Neural cell (in vitro differentiated cells): ENCODE data around the gene SMTNL1. TPM values are rescaled to one million over a fixed set of nuclear protein-coding genes. Genes with fewer than 3 reads are reported as not detected.

Experiments
- H2AFZ ChIP-seq: fragments of 200-600, 300-800 bp; sonication (generic), shearing (Covaris generic); 2 replicates; pipeline ENCODE4 v1.6.0; 2014; ENCODE audit warnings: low read depth, mild to moderate bottlenecking, antibody characterized with exemption, low read length, moderate library complexity
- H3F3A ChIP-seq: fragments of 200-600 bp; shearing (Covaris generic); 2 replicates; pipeline ENCODE4 v1.6.1; 2016; ENCODE audit warnings: mild to moderate bottlenecking, moderate library complexity, mixed read lengths, antibody characterized with exemption, low read length; ENCODE audit not compliant: insufficient read depth, poor library complexity, severe bottlenecking
- H3K27ac ChIP-seq: fragments of 200-600, 300-800 bp; sonication (generic), shearing (Covaris generic); 2 replicates; pipeline ENCODE4 v1.5.1; 2014; ENCODE audit warnings: mild to moderate bottlenecking, low read length, moderate library complexity
- H3K27me3 ChIP-seq: fragments of 300-800, 200-600 bp; sonication (generic), shearing (Covaris generic); 2 replicates; pipeline ENCODE4 v1.6.0; 2014; ENCODE audit warnings: mild to moderate bottlenecking, low read depth, low read length, moderate library complexity; ENCODE audit not compliant: insufficient read depth
- H3K36me3 ChIP-seq: fragments of 300-800, 200-600 bp; sonication (generic), shearing (Covaris generic); 2 replicates; pipeline ENCODE4 v1.5.1; 2014; ENCODE audit warnings: mild to moderate bottlenecking, antibody characterized with exemption, low read length, moderate library complexity; ENCODE audit not compliant: insufficient read depth
- H3K4me2 ChIP-seq: fragments of 300-800, 200-600 bp; sonication (generic), shearing (Covaris generic); 2 replicates; pipeline ENCODE4 v1.6.0; 2014; ENCODE audit warnings: mild to moderate bottlenecking, low read length
- H3K4me3 ChIP-seq: fragments of 300-800, 200-600 bp; sonication (generic), shearing (Covaris generic); 2 replicates; pipeline ENCODE4 v1.5.1; 2014; ENCODE audit warnings: mild to moderate bottlenecking, low read length, moderate library complexity
- H3K79me2 ChIP-seq: fragments of 200-600 bp; shearing (Covaris generic); replicated peaks from 2 replicates; pipeline ENCODE4 v1.6.0; 2014; ENCODE audit warnings: mild to moderate bottlenecking, low read length, moderate library complexity; ENCODE audit not compliant: insufficient read depth
- H3K9ac ChIP-seq: fragments of 300-800, 200-600 bp; sonication (generic), shearing (Covaris generic); 2 replicates; pipeline ENCODE4 v1.6.1; 2016; ENCODE audit warnings: mild to moderate bottlenecking, low read length, mixed read lengths
- H3K9me2 ChIP-seq: fragments of 200-600 bp; shearing (Covaris generic); 2 replicates; pipeline ENCODE4 v1.6.1; 2016; ENCODE audit warnings: mild to moderate bottlenecking, low read length, mixed read lengths; ENCODE audit not compliant: insufficient read depth
- H3K9me3 ChIP-seq: fragments of 200-600, 300-800 bp; sonication (generic), shearing (Covaris generic); 2 replicates; pipeline ENCODE4 v1.6.1; 2016; ENCODE audit warnings: mild to moderate bottlenecking, mixed run types, low read length, moderate library complexity, mixed read lengths
- H4K20me1 ChIP-seq: fragments of 200-600 bp; shearing (Covaris generic); 2 replicates; pipeline ENCODE4 v1.6.1; 2016; ENCODE audit warnings: mild to moderate bottlenecking, mixed run types; ENCODE audit not compliant: insufficient read depth
- EP300 ChIP-seq: fragments of 450-650 bp; conservative IDR thresholded peaks from 2 replicates; pipeline ENCODE4 v1.6.1; 2014; ENCODE audit warnings: antibody characterized with exemption, mild to moderate bottlenecking, moderate library complexity; ENCODE audit not compliant: poor library complexity, severe bottlenecking
- EZH2 ChIP-seq: fragments of 200-600, 300-800 bp; shearing (Covaris generic), sonication (generic); IDR thresholded peaks from 2 replicates; pipeline ENCODE4 v1.6.1; 2014; ENCODE audit warnings: antibody characterized with exemption, low read length, borderline replicate concordance, mild to moderate bottlenecking; ENCODE audit not compliant: insufficient read depth, poor library complexity, severe bottlenecking
- MXI1 ChIP-seq: fragments of 450-650 bp; conservative IDR thresholded peaks from 2 replicates; pipeline ENCODE4 v1.6.1; 2014; ENCODE audit warnings: antibody characterized with exemption, mild to moderate bottlenecking; ENCODE audit not compliant: poor library complexity, severe bottlenecking
- POLR2AphosphoS5 ChIP-seq: IDR thresholded peaks from 2 replicates; pipeline ENCODE4 v1.6.1; 2012
- RAD21 ChIP-seq: fragments of 450-650 bp; conservative IDR thresholded peaks from 2 replicates; pipeline ENCODE4 v1.6.1; 2014; ENCODE audit warnings: antibody characterized with exemption, mild to moderate bottlenecking, moderate library complexity
- SMC3 ChIP-seq: fragments of 450-650 bp; conservative IDR thresholded peaks from 2 replicates; pipeline ENCODE4 v1.6.1; 2014; ENCODE audit warnings: antibody characterized with exemption, mild to moderate bottlenecking, moderate library complexity; ENCODE audit not compliant: poor library complexity
- TAF1 ChIP-seq: IDR thresholded peaks from 2 replicates; pipeline ENCODE4 v1.6.1; 2012; ENCODE audit warnings: low read depth
- polyA plus RNA-seq: library from polyadenylated mRNA; depleted of rRNA; stranded (reverse); fragments of >200 nt; gene quantifications from 2 replicates; pipeline ENCODE4 v1.2.3, GENCODE V29; 2014
- TF ChIP-seq, protein P1 (sequence below): fragments of 450-650 bp; IDR thresholded peaks from 2 replicates; pipeline ENCODE4 v1.5.1; 2014; ENCODE audit warnings: antibody characterized with exemption, mild to moderate bottlenecking, moderate library complexity; ENCODE audit not compliant: poor library complexity, severe bottlenecking
- TF ChIP-seq, protein P2 (sequence below): IDR thresholded peaks from 2 replicates; pipeline ENCODE4 v1.6.1; 2012; ENCODE audit warnings: borderline replicate concordance

Gene SMTNL1
- polyA plus RNA-seq, 1 donor from 2014 or later = not detected

DNA sequence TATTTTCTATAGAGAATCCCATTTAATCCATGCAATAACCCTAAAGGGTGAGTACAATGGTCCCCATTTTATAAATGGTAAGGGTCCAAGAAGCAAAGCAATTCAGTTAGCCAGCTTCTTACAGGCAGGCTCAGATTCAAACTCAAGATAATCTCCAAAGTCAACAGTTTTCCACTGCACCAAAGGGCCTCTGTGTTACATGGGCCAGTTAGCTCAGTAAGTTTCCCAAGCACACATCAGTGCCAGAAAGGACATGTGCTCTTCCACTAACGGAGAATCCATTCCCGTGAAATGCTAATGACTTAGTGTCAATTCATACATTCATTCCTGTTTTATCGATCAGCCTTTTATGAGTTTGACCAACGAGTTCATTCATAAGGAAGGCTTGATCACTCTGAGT is 32.9 kb upstream of the SMTNL1 start:
- H3K27me3 ChIP-seq = no peaks in the 10 kb centered on the region
- TF ChIP-seq EZH2 = no peak
- TF ChIP-seq POLR2AphosphoS5 = no peak
- TF ChIP-seq, protein P1, sequence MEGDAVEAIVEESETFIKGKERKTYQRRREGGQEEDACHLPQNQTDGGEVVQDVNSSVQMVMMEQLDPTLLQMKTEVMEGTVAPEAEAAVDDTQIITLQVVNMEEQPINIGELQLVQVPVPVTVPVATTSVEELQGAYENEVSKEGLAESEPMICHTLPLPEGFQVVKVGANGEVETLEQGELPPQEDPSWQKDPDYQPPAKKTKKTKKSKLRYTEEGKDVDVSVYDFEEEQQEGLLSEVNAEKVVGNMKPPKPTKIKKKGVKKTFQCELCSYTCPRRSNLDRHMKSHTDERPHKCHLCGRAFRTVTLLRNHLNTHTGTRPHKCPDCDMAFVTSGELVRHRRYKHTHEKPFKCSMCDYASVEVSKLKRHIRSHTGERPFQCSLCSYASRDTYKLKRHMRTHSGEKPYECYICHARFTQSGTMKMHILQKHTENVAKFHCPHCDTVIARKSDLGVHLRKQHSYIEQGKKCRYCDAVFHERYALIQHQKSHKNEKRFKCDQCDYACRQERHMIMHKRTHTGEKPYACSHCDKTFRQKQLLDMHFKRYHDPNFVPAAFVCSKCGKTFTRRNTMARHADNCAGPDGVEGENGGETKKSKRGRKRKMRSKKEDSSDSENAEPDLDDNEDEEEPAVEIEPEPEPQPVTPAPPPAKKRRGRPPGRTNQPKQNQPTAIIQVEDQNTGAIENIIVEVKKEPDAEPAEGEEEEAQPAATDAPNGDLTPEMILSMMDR = no peak
- no peak for TF ChIP-seq TAF1
- TF ChIP-seq, protein P2, sequence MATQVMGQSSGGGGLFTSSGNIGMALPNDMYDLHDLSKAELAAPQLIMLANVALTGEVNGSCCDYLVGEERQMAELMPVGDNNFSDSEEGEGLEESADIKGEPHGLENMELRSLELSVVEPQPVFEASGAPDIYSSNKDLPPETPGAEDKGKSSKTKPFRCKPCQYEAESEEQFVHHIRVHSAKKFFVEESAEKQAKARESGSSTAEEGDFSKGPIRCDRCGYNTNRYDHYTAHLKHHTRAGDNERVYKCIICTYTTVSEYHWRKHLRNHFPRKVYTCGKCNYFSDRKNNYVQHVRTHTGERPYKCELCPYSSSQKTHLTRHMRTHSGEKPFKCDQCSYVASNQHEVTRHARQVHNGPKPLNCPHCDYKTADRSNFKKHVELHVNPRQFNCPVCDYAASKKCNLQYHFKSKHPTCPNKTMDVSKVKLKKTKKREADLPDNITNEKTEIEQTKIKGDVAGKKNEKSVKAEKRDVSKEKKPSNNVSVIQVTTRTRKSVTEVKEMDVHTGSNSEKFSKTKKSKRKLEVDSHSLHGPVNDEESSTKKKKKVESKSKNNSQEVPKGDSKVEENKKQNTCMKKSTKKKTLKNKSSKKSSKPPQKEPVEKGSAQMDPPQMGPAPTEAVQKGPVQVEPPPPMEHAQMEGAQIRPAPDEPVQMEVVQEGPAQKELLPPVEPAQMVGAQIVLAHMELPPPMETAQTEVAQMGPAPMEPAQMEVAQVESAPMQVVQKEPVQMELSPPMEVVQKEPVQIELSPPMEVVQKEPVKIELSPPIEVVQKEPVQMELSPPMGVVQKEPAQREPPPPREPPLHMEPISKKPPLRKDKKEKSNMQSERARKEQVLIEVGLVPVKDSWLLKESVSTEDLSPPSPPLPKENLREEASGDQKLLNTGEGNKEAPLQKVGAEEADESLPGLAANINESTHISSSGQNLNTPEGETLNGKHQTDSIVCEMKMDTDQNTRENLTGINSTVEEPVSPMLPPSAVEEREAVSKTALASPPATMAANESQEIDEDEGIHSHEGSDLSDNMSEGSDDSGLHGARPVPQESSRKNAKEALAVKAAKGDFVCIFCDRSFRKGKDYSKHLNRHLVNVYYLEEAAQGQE = no peak
- no peak for TF ChIP-seq MXI1
- no peak for TF ChIP-seq RAD21
- TF ChIP-seq EP300 = no peak
- no peak for TF ChIP-seq SMC3
- H3F3A ChIP-seq = no peaks in the 10 kb centered on the region
- no peak overlapping the region for H3K4me3 ChIP-seq
- H3K79me2 ChIP-seq = no peaks in the 10 kb centered on the region
- H2AFZ ChIP-seq = no peak overlapping the region
- H3K27ac ChIP-seq = no peak overlapping the region
- H3K36me3 ChIP-seq = no peaks in the 10 kb centered on the region
- H3K9me2 ChIP-seq = no peaks in the 10 kb centered on the region
- no peaks in the 10 kb centered on the region for H3K9me3 ChIP-seq
- H3K9ac ChIP-seq = no peak overlapping the region
- no peak overlapping the region for H3K4me2 ChIP-seq
- no peaks in the 10 kb centered on the region for H4K20me1 ChIP-seq

DNA sequence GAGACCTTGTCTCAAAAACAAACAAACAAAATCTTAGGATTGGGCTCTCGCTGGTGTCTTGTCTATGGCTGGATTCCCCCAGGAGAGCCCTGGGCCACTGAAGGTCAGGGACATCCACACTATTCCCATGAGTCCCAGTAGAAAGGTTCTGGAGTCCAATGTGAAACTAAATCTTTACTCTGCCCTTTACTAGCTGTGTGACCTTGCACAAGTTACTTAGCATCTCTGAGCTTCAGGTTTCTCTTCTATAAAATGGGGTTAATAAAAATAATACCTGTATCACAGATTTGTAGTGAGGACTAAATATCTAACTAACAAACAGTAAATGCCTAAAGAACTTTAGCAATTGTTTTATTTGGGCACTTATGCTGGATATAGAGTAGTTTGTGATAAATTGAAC is 30.9 kb upstream of the SMTNL1 start:
- no peak overlapping the region for H3K4me3 ChIP-seq
- H3K36me3 ChIP-seq = no peaks in the 10 kb centered on the region
- no peaks in the 10 kb centered on the region for H3K27me3 ChIP-seq
- H4K20me1 ChIP-seq = no peaks in the 10 kb centered on the region
- H3K9me2 ChIP-seq = no peaks in the 10 kb centered on the region
- no peak overlapping the region for H2AFZ ChIP-seq
- H3K79me2 ChIP-seq = no peaks in the 10 kb centered on the region
- H3K9me3 ChIP-seq = no peaks in the 10 kb centered on the region
- TF ChIP-seq EP300 (no peak), POLR2AphosphoS5 (no peak), SMC3 (no peak), TAF1 (no peak)
- TF ChIP-seq, protein P2 = no peak
- H3K27ac ChIP-seq = no peak overlapping the region
- H3F3A ChIP-seq = no peaks in the 10 kb centered on the region
- H3K4me2 ChIP-seq = no peak overlapping the region
- no peak overlapping the region for H3K9ac ChIP-seq
